H1 (cell line): ENCODE results near the gene THEM5. TPM values are rescaled to one million over a fixed set of nuclear protein-coding genes. Genes with fewer than 3 reads are reported as not detected.

Source experiments
- CTBP2 ChIP-seq: IDR thresholded peaks from 2 replicates; pipeline ENCODE4 v1.7.0; 2011; ENCODE audit warnings: borderline replicate concordance, mild to moderate bottlenecking, moderate library complexity, mixed read lengths, low read length; ENCODE audit not compliant: insufficient read depth, insufficient read length
- KDM4A ChIP-seq: IDR thresholded peaks from one replicate; pipeline ENCODE4 v1.7.1; 2012; ENCODE audit warnings: low read depth, mild to moderate bottlenecking, moderate library complexity, low read length, inconsistent platforms; ENCODE audit not compliant: severe bottlenecking
- SIN3A ChIP-seq, 2 experiments: IDR thresholded peaks in 1 of 2; conservative IDR thresholded peaks in 1 of 2; 2 replicates each; pipeline ENCODE4 v1.6.1; 2011 to 2012; ENCODE audit warnings: low read length in 2 of 2, improper control_type of control experiment in 1 of 2, low read depth in 1 of 2, mild to moderate bottlenecking in 1 of 2
- polyA plus RNA-seq, 7 experiments: library from polyadenylated mRNA; depleted of rRNA in 3 of 7; stranded (reverse) in 5 of 7; unstranded in 2 of 7; fragments of >200 nt in 5 of 7; fragments of 200-250 nt in 2 of 7; gene quantifications; 1 replicate in 5 of 7; 2 replicates in 1 of 7; 4 replicates in 1 of 7; pipeline versions ENCODE4 v1.2.1 to v1.2.3, GENCODE V29; 2011 to 2013; ENCODE audit warnings: missing spikeins in 2 of 7, mixed read lengths in 2 of 7
- total RNA-seq: library from RNA; stranded (reverse); fragmentation: NEBNext Ultra II Directional; extraction: Animal tissue kit (Norgen Biotek cat#: 25700); gene quantifications from 2 replicates; pipeline ENCODE4 v1.2.1, GENCODE V29; 2021

THEM5 gene
- total and polyA plus RNA-seq, 2 of the 8 experiments (the other 6 are each of a cell fraction or from before 2014, with no cell fraction given): not detected

- TF ChIP-seq SIN3A (conservative IDR thresholded peaks at IDR 0.05 in 1 of 2, IDR thresholded peaks at IDR 0.05 in 1 of 2; ENCODE audit: low read depth in 1 of 2, low read length in 2 of 2): no peak
- TF ChIP-seq CTBP2: no peak
- no peak for TF ChIP-seq KDM4A
These were observed 52.1 kb downstream of the THEM5 start (continued) for GRCh38 chr1:151801310-151801820.
